NCI-H2107 (cell line): ENCODE measurements around the gene CCDC34.
A peak's percentile ranks its signal among the peaks of the same experiment; 100 is the strongest.

Experiments used
- DNase-seq: peaks from one replicate; lab custom pipeline; 2025; lab: John Stamatoyannopoulos, UW

The CCDC34 gene

GRCh38 chr11:27362749-27363575, at the start of gene CCDC34:
Gene CCDC34 (minus strand): TSS chr11:27363215. CDS start chr11:27363194, 21 bp downstream.
- DNase-seq, result peak; percentile 94

DNA sequence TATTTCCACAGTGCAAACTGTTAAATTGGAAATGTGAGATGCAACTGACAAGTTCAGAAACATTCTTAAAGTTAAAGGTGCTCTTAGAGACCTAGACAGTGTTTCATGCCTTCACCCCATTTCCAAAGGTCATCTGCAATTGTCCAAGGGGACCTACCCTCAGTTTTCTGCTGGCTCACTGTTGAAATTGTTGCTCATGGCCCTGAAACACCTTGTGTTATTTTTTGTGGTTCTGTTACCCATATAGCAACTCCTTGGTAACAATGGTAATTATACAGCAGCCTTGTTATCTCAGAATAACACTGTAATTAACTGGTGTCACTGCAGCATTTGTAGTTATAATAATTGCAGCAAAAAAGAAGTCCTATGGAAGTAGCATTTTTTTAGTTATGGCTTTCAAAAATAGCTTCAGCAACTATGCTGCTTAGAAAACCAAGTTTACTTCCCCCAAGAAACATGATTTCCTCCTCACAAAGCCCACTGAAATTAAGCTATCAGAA, 49.2 kb upstream of the CCDC34 start:
- no peak for DNase-seq

GRCh38 chr11:27411328-27411727, 48.3 kb upstream of the CCDC34 start:
- DNase-seq, result no peak

DNA sequence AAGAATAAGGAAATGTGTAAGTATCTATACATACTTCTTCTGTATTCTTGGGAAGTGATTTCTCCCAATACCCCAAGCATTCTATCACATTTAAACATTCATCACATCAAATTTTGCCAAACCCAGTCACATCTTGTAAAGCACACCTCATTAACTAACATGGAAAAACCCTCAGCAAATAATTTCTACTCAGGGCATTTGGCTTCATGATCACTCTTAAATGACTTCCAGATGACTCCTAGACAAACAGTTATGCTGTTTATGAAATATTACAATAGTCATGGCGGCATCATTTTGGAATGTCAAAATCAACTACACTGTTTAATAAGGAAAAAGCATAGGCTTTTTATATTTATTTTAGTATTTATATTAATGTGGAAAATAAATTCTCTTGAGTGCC, 47.3 kb upstream of the CCDC34 start:
- DNase-seq, result no peak

- no peak for DNase-seq
Measured at GRCh38 chr11:27409742-27410141, 46.7 kb upstream of the CCDC34 start.

DNA sequence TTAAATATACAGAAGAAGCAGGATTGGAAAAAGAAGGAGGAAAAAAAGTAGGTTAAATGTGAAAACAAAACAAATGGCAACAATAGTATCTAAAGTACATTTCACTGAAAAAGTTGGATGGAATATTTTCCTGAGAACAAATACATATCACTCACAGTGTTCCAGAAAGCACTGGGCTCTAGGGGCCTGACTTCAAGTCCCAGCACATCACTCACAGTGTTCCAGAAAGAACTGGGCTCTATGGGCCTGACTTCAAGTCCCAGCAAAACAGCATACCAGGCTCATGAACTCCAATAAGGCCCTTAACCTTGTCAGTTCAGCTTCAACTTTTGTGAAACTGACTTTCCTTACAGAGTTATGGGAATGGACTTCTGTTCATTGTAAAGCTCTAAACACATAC, 46.0 kb upstream of the CCDC34 start:
- DNase-seq, result no peak

- no peak for DNase-seq
Measured at GRCh38 chr11:27408246-27408800, 45.3 kb upstream of the CCDC34 start.

DNA sequence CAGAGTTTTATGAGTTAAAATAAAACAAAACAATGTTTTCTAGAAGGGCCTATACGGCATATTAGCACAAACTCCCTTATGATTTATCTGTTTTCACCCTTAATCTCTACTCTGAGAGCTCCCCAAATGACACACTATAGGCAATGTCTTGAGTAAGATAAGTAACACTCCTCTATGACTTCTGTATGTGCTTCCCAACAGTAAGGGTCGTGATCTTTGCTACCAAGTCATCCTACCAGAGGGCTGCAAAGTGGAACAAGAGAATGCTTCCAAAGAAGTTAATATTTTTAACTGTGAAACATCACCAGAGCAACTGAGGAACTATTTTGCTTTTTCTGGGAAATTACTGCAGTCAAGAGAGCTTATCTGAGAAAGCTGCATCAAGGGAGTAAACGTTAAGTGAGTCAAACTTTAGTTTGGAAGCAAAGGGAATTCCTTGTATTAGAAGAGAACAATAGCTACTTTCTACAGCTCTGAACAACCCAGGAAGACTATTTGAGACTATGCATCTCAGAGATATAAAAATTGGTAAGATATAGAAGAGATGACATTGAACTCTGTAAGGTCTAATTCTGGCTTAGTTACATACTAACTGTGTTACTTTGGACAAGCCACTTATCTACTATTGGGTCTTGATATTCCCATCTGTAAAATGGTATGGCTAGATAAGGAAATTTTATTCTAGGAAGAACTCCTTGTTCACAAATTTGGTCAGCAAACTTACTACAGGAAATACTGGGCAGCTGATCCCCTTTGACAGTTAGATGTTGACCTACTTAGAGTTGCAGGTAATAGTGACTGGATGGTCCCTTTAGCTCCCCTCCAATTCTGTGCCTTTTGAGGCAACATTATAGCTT, 43.7 kb upstream of the CCDC34 start:
- DNase-seq, result no peak

DNA sequence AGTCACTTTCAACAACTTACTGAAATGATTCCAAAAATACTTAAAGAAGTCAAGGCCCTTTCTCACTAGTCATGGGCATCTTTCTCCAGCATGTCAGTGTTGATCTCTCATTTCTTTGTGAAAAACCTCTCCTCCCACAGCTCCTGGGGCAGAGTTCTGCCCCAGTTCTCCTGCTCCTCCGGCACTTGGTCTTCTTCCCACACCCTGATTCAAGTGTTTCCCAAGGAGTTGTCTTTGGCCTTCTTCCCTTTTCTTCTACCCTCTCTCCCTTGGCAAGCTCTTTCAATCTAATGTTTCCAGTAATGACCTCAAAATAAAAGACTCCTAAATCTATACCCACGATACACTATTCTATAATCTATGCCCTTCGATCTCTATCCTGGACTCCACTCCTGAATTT, 42.1 kb upstream of the CCDC34 start:
- no peak for DNase-seq

DNA sequence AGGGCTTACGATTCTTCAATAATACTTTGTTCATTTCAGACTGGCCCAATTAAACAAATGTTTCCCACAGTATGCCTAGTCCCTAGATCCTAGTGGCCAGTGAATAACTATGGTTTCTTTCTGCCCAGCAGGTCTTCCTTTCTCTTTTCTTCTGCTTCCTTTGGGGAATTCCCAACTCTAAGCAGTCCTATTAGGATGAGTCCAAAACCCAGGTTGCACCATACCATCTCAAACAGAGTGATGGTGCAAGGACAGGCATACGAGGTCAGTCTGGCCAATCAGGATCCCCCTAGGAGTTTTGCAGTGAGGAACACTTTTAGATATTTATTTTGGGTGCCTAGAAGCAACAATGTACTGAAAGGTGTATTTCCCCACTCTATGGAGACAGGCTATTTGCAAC, 41.4 kb upstream of the CCDC34 start:
- DNase-seq, result no peak

GRCh38 chr11:27403195-27403594, 40.2 kb upstream of the CCDC34 start:
- no peak for DNase-seq

DNA sequence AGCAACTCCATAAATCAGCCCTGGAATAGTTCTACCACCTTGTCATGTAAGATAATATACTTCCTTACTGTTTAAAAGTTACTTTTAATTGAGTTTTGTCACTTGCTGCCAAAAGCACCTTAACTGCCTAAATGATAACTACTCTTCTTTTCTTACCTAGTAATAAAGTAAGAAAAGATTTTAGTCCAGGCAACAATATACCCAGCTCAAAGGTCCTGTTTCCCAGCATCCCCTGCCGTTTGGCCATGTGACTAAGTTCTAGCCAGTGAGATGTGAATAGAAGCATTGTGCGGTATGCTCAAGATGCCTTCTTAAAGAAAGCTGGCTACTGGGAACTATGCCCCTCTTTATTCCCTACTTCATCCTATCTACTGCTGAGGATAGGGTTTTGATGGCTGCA, 39.4 kb upstream of the CCDC34 start:
- DNase-seq, result no peak

DNA sequence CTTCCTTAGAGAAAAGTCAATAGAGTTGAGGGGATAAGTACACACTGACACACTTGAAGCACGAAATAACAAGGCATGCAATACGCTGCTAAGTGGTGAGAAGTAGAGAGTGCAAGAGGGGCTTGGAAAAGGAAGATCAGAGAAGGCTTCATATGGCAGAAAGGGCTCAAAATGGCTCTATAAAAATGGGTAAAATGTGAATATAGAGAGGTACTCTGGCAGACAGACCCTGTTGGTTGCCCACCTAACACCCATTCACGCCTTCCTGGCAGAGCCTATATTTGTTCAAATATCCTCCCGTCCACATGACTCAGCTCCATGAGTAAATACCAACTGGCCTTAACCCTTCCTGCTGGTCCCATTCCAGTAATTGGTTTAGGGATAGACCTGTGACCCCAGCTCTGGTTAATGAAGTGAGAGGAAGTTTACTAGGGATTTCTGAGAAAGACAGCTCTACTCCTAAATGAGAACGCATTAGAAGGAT, 38.9 kb upstream of the CCDC34 start:
- no peak for DNase-seq

DNA sequence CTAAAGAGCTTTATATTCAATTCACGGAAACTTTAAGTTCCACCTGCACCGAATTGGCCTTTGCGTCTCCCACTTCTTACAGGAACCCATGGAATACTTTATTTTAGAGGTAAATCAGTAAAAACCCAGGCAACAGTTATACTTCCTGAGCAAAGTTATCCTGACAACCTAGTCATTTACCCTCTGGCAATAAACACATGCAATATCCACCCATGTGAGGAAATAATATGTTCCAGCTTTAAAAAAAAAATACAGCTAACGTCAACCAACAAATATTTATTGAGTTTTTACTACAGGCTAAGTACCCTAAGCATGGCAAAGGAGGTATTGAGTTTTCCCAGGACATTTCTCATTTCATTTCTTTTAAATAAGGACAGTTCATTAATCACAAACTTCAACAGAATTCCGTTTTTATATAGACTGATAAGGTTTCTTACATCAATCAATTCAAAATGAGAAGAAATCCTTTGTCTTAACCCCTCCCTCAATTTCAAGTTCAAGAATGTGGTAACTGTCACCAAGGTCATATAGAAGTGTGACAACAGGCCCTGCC, 38.3 kb upstream of the CCDC34 start:
- DNase-seq, result no peak

DNA sequence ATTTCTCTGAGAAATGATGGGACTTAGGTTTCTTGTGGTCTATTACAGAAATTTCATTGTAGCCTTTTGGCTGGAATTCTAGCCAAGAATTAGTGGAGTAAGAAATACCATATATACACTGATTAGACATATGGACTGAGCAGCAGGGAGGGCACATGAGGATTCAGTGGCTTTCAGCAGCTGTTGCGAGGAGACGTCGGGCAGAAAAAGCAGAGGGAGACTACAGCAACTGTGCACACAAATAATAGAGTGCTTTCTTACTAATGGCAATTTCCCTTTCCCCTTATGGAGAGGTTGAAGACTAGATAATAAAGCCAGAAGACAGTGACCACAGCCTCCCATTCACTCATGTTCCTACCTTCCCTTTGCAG, 35.4 kb upstream of the CCDC34 start:
- no peak for DNase-seq

DNA sequence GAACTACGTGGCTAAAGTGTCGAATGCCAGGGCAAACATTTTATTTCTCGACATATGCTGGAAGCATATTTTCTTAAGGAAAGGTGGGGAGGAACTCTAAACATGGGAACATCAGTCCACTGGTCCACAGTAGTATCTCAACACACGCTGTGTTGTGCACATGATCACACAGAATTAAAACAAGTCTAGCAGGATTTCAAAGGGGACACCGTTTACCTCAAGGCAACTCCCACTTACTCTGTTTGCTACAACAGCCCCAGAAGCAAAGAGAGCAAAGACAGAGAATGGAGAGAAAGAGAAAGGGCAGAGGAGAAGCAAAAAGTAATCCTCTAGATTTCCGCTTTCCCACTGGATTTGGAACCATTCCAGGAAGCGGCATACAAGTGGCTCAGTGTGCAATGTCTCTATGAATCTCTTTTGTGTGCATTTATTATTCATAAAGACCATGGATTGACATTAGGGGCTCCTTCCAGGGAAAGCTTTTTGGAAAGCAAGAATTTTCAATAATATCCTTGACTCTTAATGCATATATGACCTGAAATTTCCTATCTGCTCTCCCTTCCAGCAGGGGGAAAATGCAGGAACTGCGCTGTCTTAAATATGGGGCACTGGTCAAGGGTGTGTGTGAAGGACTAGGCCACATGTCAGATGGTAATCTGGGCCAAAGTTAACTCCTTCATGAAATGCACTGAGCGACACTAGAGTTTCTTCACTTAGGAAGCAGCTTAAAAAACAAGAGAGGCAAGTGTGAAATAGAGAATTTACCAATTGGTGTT, 34.8 kb upstream of the CCDC34 start:
- DNase-seq, result no peak

- DNase-seq, result no peak
Measured at GRCh38 chr11:27396259-27396839, 33.3 kb upstream of the CCDC34 start.

DNA sequence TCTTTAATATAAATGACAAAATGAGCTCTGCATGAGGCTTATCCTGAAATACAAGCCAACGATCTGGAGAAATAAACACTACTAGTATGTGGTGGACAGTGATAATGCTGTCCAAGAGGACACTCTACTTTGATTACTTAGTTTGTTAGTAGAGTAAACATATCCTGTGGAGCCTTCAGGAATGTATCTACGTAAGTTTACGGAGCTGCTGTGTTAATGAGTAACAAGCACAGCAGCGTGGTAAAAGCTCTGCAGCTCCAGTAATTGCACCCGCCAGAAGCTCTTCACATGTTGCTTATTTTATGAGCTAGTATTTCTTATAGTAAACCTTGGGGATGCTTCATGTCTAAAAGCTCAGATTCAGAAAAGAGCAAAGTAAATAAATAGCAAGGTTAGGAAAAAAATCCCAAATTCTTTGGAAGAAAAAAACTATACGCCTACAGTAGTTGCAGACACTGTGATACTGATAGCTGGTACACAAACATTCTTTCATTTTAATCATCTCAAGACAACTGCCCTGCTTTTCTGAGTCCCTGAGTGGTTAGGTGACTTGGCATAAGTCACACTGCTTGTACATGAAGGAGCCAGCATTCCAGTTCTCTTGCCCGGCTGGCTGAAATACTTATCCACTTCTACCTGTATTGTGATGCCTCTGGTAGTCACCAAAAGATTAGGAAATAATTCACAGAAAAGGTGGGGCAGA, 32.7 kb upstream of the CCDC34 start:
- no peak for DNase-seq

DNA sequence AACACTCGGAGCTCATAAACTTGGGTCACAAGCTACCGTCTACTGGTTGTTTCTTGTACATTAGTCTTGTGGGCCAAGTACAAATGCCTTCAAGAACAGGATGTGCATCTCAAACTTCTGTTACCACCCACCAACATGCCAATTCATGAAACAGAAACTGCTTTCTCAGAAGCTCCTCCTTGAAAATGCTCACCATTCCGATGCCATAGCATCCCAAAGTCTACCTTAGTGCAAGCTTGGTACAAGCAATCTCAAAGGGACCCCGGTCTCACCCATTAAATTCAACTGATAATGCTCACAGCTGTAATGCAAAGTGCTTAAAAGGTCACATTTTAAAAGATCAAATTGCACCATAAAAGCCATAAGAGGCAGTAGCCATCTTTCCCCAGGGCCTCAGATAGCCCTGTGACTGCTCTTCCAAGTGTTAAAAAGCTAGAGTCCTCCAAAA, 31.8 kb upstream of the CCDC34 start:
- no peak for DNase-seq
